ENCODE data around the gene C5.

The C5 gene

DNA sequence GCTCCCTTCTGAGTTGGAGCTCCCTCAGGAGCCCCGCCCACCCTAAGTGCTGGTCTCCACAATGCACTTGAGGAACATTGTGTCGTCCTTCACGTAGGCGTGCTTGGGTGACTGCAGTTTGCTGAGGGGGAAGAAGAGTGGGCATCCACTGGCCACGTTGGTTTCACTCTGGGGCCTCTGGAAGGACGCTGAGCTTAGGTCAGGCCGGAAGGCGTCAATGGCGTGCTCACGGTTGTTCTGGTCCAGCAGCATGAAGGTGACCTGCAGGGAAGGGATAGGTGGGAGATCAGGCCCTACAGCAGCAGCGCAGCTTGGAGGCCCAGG is 145.1 kb downstream of the C5 start:
- Histone ChIP-seq H3K9me3 (ENCODE audit: control insufficient read depth, low read length) (no peaks in the 10 kb centered on the region), H3K36me3 (ENCODE audit: control insufficient read depth, insufficient read depth, low read length) (no peaks in the 10 kb centered on the region), H3K27me3 (ENCODE audit: control insufficient read depth, insufficient read depth, low read length) (no peaks in the 10 kb centered on the region), H3K4me3 (ENCODE audit: low read length) (no peak overlapping the region), H3K9ac (ENCODE audit: low read length) (no peak overlapping the region), H3K4me1 (ENCODE audit: control insufficient read depth, insufficient read depth, low read length) (no peaks in the 10 kb centered on the region)

DNA sequence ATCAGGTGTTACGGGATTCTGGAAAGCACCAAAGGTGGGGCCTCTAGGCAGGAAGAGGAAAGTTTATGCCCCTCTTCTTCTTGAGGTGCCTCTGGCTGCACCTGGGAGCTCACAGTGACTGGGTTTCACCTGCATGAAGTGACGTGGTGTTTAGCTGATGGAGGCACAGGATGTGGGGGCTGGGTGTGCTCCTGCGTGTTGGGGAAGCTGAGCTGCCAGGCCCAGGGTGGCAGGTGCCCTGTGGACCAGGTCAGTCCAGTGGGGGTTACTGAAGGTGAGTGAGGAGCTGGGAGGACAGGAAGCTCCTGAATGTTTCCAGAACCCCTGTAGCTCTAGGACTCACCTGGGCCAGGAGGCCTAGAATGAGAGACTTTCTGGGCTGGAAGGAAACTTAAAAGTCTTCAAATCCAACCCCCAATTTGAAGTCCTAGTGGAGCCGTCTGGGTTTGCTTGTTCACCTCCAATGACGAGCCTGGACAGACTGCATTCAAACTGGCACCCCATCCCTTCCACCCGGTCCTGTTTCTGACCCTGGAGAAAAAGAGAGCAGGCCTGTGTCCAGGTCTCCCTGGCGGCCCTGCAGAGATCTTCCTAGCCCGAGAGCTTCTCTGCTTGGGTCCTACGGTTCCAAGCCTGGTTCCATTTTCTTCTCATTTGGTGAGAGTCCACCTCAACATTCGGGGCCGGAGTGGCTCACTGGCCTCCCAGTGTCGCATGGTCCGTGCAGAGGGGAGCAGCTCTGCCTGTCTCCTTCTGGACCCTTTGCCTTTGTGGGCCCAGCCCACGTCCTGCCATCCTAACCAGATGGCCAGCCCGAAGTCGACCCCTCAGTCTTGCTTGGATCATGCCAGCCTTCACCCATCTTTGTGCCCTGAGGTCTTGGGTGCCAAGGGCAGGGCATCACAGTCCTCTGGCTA is 145.8 kb downstream of the C5 start:
- H3K4me3 ChIP-seq (ENCODE audit: low read length) = no peak overlapping the region
- H3K27me3 ChIP-seq (ENCODE audit: control insufficient read depth, insufficient read depth, low read length) = no peaks in the 10 kb centered on the region
- no peaks in the 10 kb centered on the region for H3K36me3 ChIP-seq (ENCODE audit: control insufficient read depth, insufficient read depth, low read length)
- H3K4me1 ChIP-seq (ENCODE audit: control insufficient read depth, insufficient read depth, low read length) = no peaks in the 10 kb centered on the region
- H3K9ac ChIP-seq (ENCODE audit: low read length) = no peak overlapping the region
- no peaks in the 10 kb centered on the region for H3K9me3 ChIP-seq (ENCODE audit: control insufficient read depth, low read length)

DNA sequence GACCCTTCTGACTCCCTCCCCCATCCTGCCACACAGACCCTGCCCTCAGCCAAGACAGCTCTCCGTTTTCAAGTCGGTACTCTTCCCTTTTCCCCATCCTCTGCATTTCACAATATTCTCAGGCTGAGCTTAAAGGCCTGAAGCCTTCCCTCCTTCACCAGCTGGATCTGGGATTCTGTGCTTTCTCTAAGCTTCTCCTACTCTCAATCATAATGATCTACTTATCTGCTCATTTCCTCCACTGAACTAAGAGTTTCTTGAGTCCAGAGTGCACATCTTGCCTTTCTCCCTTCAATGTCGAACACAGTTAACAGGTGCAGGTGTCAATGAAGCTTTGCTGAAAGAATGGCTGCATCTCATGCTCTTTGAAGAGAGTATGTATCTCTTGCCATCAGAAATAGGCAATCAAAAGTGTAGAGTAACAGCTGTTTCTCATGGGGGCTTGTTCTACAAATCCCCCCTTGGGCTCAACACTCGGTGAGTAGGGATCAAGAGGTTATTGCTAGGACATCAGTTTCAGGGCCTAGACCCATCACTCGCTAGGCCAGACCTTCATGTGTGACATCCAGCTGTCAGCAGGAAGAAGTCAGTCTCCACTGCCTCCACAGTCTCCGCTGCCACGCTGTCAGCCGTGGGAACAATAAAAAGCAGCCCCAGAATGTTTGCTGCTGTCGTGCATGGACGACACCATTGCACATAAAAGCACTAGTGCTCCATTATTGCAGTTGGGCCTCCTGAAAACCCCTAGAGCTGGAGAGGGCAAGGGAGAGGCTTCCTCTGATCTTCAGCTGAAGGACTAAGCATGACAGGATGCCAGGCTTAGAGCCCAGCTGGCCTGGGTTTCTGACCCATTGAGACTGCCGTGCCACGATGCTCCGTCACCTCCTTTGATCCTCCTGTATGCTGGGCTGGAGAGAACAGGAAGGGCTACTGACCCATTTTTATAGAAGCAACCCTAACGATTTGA is 147.2 kb downstream of the C5 start:
- Histone ChIP-seq H3K4me1 (ENCODE audit: control insufficient read depth, insufficient read depth, low read length) (no peaks in the 10 kb centered on the region), H3K9ac (ENCODE audit: low read length) (no peak overlapping the region)

More for the DNA sequence above, 147.2 kb downstream of the C5 start:
- Histone ChIP-seq H3K36me3 (ENCODE audit: control insufficient read depth, insufficient read depth, low read length) (no peaks in the 10 kb centered on the region), H3K27me3 (ENCODE audit: control insufficient read depth, insufficient read depth, low read length) (no peaks in the 10 kb centered on the region), H3K4me3 (ENCODE audit: low read length) (no peak overlapping the region), H3K9me3 (ENCODE audit: control insufficient read depth, low read length) (no peaks in the 10 kb centered on the region)

All from mucosa of stomach (tissue), 1 donor.